ENCODE measurements around the gene GLI3.

DNA sequence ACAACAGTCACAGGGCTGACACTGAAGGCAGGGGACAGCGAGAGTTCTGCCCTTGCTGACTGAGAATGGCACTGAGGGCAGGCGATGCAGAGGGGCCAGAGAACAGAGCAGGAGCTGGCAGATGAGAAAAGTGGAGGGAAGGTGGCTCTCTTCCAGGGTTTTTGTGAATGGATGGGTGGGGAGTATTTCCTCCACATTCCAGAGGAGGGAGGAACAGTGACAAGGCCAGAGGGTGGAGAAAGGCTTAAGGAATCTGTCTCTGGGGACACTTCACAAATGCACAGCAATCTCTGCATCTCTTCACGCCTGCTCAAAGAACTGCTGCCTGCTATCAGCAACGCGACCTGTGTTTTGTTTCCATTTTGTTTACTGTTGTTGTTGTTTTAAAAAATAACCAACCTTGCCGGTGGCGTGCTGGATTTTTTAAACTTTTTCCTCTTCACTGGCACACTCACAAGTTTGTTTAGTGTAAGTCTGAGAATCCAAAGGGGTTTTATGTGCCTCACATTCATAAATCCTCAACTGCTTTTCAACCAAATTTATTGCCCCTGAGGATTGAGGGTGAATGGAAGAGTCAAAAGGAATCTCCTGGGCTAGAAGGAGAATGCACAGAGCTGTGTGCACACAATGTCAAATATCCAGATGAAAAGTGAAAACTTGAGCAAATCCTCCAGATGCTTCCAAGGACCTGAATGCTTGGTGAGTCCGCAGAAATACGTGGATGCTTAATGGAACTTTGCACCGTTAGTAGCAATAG is 129.3 kb downstream of the GLI3 start:
- TF ChIP-seq, protein P1, sequence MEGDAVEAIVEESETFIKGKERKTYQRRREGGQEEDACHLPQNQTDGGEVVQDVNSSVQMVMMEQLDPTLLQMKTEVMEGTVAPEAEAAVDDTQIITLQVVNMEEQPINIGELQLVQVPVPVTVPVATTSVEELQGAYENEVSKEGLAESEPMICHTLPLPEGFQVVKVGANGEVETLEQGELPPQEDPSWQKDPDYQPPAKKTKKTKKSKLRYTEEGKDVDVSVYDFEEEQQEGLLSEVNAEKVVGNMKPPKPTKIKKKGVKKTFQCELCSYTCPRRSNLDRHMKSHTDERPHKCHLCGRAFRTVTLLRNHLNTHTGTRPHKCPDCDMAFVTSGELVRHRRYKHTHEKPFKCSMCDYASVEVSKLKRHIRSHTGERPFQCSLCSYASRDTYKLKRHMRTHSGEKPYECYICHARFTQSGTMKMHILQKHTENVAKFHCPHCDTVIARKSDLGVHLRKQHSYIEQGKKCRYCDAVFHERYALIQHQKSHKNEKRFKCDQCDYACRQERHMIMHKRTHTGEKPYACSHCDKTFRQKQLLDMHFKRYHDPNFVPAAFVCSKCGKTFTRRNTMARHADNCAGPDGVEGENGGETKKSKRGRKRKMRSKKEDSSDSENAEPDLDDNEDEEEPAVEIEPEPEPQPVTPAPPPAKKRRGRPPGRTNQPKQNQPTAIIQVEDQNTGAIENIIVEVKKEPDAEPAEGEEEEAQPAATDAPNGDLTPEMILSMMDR (conservative IDR thresholded peaks at IDR 0.05 in 1 of 2, IDR thresholded peaks at IDR 0.05 in 1 of 2; ENCODE audit: low read depth in 1 of 2, low read length in 2 of 2), result no peak
- no peak for TF ChIP-seq EZH2 (IDR thresholded peaks at IDR 0.05; ENCODE audit: low read length, missing control alignments)

Measured in fibroblast of lung (primary cell).